ENCODE measurements around the gene PTEN. TPM values are rescaled to one million over a fixed set of nuclear protein-coding genes. Genes with fewer than 3 reads are reported as not detected.

PTEN gene
- total and polyA plus RNA-seq, 4 donors: 29.4 to 334 (median 64.1) TPM

DNA sequence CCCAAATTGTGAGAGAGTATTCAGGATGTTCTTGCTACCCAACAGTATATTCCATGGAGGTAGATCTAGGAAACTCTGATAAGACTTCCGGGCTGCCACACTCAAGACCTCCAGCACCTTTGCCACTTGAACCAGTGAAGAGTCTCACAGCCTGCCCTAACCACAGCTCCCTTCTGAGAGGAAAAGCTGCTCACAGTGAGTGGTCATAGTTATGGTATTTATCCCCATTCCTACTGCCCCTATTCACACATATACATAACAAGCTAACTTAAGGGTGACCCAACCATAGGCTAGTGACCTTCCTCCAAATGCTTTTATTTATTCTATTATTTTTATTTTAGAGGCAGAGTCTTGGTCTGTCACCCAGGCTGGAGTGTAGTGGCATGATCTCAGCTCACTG, 156.3 kb downstream of the PTEN start:
- ATAC-seq (ENCODE audit: insufficient read depth, low FRiP score) (no peak), DNase-seq (no peak)
- H3K36me3 ChIP-seq (ENCODE audit: control insufficient read depth in 4 of 4, insufficient read depth in 4 of 4, low read length in 4 of 4): no peaks in the 10 kb centered on the region
- H3K4me3 ChIP-seq: no peak overlapping the region
- H3K9me3 ChIP-seq (ENCODE audit: control insufficient read depth in 4 of 4, insufficient read depth in 3 of 4, low read length in 3 of 4): no peaks in the 10 kb centered on the region
- H3K27ac ChIP-seq (ENCODE audit: low read depth in 1 of 2, low read length in 1 of 2): no peak overlapping the region
- 84 to 86% methylated on average over 1 of the region's 1 CpG for WGBS, 2 donors
- H3K4me1 ChIP-seq (ENCODE audit: control insufficient read depth in 5 of 5, insufficient read depth in 5 of 5, low read length in 5 of 5): peaks cover 0 to 2% (median 0%) of the 10 kb centered on the region in 5 donors
- no peak overlapping the region for H3K9ac ChIP-seq (ENCODE audit: insufficient read depth in 1 of 2, low read length in 2 of 2)
- TF ChIP-seq, protein P1, sequence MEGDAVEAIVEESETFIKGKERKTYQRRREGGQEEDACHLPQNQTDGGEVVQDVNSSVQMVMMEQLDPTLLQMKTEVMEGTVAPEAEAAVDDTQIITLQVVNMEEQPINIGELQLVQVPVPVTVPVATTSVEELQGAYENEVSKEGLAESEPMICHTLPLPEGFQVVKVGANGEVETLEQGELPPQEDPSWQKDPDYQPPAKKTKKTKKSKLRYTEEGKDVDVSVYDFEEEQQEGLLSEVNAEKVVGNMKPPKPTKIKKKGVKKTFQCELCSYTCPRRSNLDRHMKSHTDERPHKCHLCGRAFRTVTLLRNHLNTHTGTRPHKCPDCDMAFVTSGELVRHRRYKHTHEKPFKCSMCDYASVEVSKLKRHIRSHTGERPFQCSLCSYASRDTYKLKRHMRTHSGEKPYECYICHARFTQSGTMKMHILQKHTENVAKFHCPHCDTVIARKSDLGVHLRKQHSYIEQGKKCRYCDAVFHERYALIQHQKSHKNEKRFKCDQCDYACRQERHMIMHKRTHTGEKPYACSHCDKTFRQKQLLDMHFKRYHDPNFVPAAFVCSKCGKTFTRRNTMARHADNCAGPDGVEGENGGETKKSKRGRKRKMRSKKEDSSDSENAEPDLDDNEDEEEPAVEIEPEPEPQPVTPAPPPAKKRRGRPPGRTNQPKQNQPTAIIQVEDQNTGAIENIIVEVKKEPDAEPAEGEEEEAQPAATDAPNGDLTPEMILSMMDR (IDR thresholded peaks at IDR 0.05; ENCODE audit: control extremely low read depth, extremely low read depth): no peak
- no peaks in the 10 kb centered on the region for H3K27me3 ChIP-seq (ENCODE audit: control insufficient read depth in 3 of 3, insufficient read depth in 3 of 3, low read length in 2 of 3)

Small RNAs within 50 kb of the gene (small RNA-seq; reads per million reads assigned to genes)
- 0.10 reads per million for gene RF00284 (ENCODE audit: low replicate concordance)
- gene RN7SL78P (ENCODE audit: low replicate concordance): not detected

Other genes starting within 250 kb of the PTEN start
- 100 to 1,000 TPM; 100 to 107 TPM for gene PAPSS2, start 203.7 kb upstream of the PTEN start, total RNA-seq
- gene PAPSS2, start 203.7 kb upstream of the PTEN start, polyA plus RNA-seq: 10 to 100 TPM; 29.0 to 62.1 TPM
- 10 to 100 TPM; 37.6 to 50.2 TPM for gene ATAD1, start 45.4 kb upstream of the PTEN start, total RNA-seq
- gene ATAD1, start 45.4 kb upstream of the PTEN start, polyA plus RNA-seq: 10 to 100 TPM; 11.6 to 19.8 TPM
- 1 to 10 TPM; 1.1 to 1.5 TPM for gene KLLN, start 92 bp upstream of the PTEN start, total RNA-seq
- gene KLLN, start 92 bp upstream of the PTEN start, polyA plus RNA-seq: under 1 TPM; 0.14 to 0.66 TPM

Data from lung (tissue), 13 donors.